Upper lobe of left lung (tissue), 6 donors: ENCODE results near the gene RTP3. TPM values are rescaled to one million over a fixed set of nuclear protein-coding genes. Genes with fewer than 3 reads are reported as not detected.

Experiments used
- ATAC-seq, 2 donors: fragments of 200-7000 bp; cut with Tn5 transposase; one replicate each; pipeline ENCODE4 v1.9.1; 2022; ENCODE audit warnings: mild to moderate bottlenecking in 2 of 2, moderate library complexity in 2 of 2; ENCODE audit not compliant: low FRiP score in 2 of 2
- DNase-seq, 2 donors: peaks; one replicate each; pipeline ENCODE4 v3.0.0-alpha.2; 2019 to 2020
- H3K27ac ChIP-seq, 4 donors: fragments of 200-600 bp; sonication (generic); one replicate each; pipeline ENCODE4 v1.5.1; 2016 to 2019
- H3K27me3 ChIP-seq, 4 donors: fragments of 200-600 bp; sonication (generic); one replicate each; pipeline ENCODE4 v1.5.1; 2017 to 2019
- H3K36me3 ChIP-seq, 4 donors: fragments of 200-600 bp; sonication (generic); one replicate each; pipeline ENCODE4 v1.5.1; 2016 to 2019
- H3K4me1 ChIP-seq, 4 donors: fragments of 200-600 bp; sonication (generic); one replicate each; pipeline ENCODE4 v1.5.1; 2018 to 2019
- H3K4me3 ChIP-seq, 4 donors: fragments of 200-600 bp; sonication (generic); one replicate each; pipeline ENCODE4 v1.5.1; 2017 to 2019; ENCODE audit warnings: mild to moderate bottlenecking in 2 of 4, moderate library complexity in 1 of 4
- H3K9me3 ChIP-seq, 4 donors: fragments of 200-600 bp; sonication (generic); one replicate each; pipeline ENCODE4 v1.5.1; 2018 to 2019
- EP300 ChIP-seq, 4 donors: sonication (generic); formaldehyde crosslinking; IDR thresholded peaks; one replicate each; pipeline ENCODE4 v1.5.1; 2017; ENCODE audit warnings: antibody characterized with exemption in 4 of 4, control low read depth in 2 of 4
- POLR2A ChIP-seq, 4 donors: fragments of 450-650 bp; IDR thresholded peaks; one replicate each; pipeline ENCODE4 v1.5.1; 2016 to 2017; ENCODE audit warnings: antibody characterized with exemption in 4 of 4, mild to moderate bottlenecking in 2 of 4
- POLR2AphosphoS5 ChIP-seq, 2 donors: sonication (generic); formaldehyde crosslinking; IDR thresholded peaks; one replicate each; pipeline ENCODE4 v1.5.1; 2017; ENCODE audit warnings: antibody characterized with exemption in 2 of 2
- WGBS, 2 donors: methylation state at CpG; one replicate each; pipeline ENCODE4 v1.1.5; 2017 to 2018; 5-methylcytosine and 5-hydroxymethylcytosine counted together
- total RNA-seq, 6 donors: library from RNA; depleted of rRNA in 4 of 6; stranded (reverse); fragments of >200 nt in 4 of 6; gene quantifications; one replicate each; pipeline versions ENCODE4 v1.1.0 to v1.2.1, GENCODE V29; 2016 to 2021
- TF ChIP-seq, protein P1 (sequence below), 6 experiments: fragments of 450-650 bp in 4 of 6; fragments of 200-600 bp in 2 of 6; sonication (generic) in 2 of 6; IDR thresholded peaks; one replicate each; pipeline ENCODE4 v1.5.1; 2016 to 2019; ENCODE audit warnings: antibody characterized with exemption in 6 of 6
- donor health status: DM: no; HTN: no; CAD: no; lungs with moderate emphysema.
- donor health status: DM: no; HTN: yes; CAD: no; lungs with severe emphysema.

The RTP3 gene
- total RNA-seq, 6 donors from 2014 or later, result not detected

DNA sequence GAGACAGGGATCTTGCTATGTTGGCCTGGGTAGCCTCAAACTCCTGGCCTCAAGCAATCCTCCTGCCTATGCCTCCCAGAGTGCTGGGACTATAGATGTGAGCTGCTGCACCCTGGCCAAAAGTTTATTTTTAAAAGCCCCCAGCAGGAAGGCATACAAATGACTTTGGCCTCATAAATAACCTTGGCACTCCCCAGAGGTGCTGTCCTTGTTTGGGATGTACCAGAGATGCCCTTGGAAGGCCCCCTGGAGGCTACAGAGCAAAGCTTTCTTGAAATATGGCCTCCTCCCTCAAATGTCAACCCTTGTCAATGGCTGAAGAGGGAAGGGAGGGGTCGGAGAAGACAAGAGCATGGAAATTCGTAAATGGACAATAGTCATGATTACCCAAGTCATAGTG lies 14.0 kb upstream of the RTP3 start:
- TF ChIP-seq, protein P1, sequence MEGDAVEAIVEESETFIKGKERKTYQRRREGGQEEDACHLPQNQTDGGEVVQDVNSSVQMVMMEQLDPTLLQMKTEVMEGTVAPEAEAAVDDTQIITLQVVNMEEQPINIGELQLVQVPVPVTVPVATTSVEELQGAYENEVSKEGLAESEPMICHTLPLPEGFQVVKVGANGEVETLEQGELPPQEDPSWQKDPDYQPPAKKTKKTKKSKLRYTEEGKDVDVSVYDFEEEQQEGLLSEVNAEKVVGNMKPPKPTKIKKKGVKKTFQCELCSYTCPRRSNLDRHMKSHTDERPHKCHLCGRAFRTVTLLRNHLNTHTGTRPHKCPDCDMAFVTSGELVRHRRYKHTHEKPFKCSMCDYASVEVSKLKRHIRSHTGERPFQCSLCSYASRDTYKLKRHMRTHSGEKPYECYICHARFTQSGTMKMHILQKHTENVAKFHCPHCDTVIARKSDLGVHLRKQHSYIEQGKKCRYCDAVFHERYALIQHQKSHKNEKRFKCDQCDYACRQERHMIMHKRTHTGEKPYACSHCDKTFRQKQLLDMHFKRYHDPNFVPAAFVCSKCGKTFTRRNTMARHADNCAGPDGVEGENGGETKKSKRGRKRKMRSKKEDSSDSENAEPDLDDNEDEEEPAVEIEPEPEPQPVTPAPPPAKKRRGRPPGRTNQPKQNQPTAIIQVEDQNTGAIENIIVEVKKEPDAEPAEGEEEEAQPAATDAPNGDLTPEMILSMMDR (IDR thresholded peaks at IDR 0.05), result no peak
- no peak for TF ChIP-seq POLR2AphosphoS5 (IDR thresholded peaks at IDR 0.05)
- no peak for TF ChIP-seq EP300 (IDR thresholded peaks at IDR 0.05)
- H3K27ac ChIP-seq, result no peak overlapping the region
- H3K27me3 ChIP-seq, result no peaks in the 10 kb centered on the region
- ATAC-seq (no peak), DNase-seq (no peak)
- WGBS, 2 donors, result 89 to 91% methylated on average over 2 of the region's 2 CpGs
- H3K9me3 ChIP-seq, result no peaks in the 10 kb centered on the region
- no peaks in the 10 kb centered on the region for H3K36me3 ChIP-seq
- H3K4me1 ChIP-seq, result peaks cover 1 to 10% (median 4%) of the 10 kb centered on the region in 4 donors
- no peak overlapping the region for H3K4me3 ChIP-seq

DNA sequence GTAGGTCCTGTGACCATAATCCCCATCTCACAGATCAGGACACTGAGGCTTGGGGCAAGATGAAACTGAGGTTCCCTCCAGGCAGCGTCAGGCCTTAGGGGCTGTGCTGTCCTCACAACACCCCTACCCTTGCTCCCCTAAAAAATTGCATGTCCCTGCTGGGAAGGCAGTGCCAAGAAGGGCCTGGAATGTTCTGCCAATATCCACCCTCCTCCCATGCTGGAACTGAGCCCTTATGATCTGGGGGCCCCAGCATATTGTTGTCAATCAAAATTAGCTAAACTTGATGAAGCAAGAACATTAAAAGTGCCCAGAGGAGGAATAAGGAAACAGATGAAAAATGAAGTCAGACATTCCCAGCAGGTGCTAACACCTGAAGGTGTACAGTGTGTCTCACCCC lies 13.4 kb upstream of the RTP3 start:
- no peak for DNase-seq
- peak overlapping the region in 1 of 4 donors; percentile 28 for H3K27ac ChIP-seq
- ATAC-seq, result no peak
- no peaks in the 10 kb centered on the region for H3K36me3 ChIP-seq
- no peak overlapping the region for H3K4me3 ChIP-seq
- H3K9me3 ChIP-seq, result no peaks in the 10 kb centered on the region
- WGBS, 2 donors, result 90 to 100% methylated on average over 1 of the region's 1 CpG
- no peaks in the 10 kb centered on the region for H3K27me3 ChIP-seq
- H3K4me1 ChIP-seq, result peaks cover 4 to 14% (median 7%) of the 10 kb centered on the region in 4 donors
- TF ChIP-seq, protein P1 (IDR thresholded peaks at IDR 0.05), result no peak
- TF ChIP-seq EP300 (IDR thresholded peaks at IDR 0.05), result no peak
- TF ChIP-seq POLR2A (IDR thresholded peaks at IDR 0.05), result no peak
- no peak for TF ChIP-seq POLR2AphosphoS5 (IDR thresholded peaks at IDR 0.05)

DNA sequence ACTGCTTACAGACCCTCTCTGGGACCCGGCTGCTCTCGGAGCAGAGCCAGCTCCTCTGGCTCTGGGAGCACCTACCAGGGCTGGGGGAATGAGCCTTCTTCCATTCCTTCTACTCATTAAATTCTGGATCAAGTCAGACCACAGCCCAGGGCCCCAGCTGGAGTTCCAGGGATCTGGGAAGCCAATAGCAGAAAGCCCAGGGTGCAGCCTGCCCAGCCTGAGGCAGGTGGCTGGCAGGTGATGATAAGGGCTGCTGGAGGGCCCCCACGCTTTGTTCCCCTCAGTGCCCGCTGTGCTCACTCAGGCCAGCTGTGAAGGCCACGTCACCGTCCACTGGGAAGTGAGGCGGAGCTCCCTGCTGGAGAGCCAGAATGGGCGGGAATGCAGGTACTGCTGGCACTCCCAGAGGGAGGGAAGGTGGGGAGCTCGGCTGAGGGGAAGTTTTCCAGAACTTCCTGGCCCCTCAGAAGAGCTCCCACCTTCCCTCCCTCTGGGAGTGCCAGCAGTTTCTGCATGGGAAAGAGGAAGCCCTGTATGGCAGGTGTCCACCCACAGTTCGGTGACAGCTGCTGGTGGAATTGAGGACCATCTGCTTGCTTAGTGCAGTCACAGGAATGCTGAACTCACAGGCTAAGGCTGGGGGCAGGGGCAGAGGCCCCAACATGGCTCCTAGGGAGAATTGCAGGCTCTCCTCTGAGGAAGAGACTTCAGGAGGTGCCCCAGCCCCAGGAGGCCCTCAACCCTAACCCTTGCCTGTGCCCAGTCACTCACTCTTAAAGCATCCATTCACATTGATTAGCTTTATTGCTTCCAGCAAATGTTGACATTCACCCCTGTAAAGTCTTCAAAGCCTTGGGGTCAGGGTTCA lies 12.6 kb upstream of the RTP3 start:
- ATAC-seq, result no peak
- peak; percentile 36 to 47 for DNase-seq
- no peak overlapping the region for H3K4me3 ChIP-seq
- peak overlapping the region in 1 of 4 donors; percentile 28 for H3K27ac ChIP-seq
- no peaks in the 10 kb centered on the region for H3K9me3 ChIP-seq
- 52 to 65% methylated on average over 5 to 10 of the region's 10 CpGs for WGBS, 2 donors
- no peaks in the 10 kb centered on the region for H3K36me3 ChIP-seq
- no peak for TF ChIP-seq POLR2A (IDR thresholded peaks at IDR 0.05)
- no peak for TF ChIP-seq EP300 (IDR thresholded peaks at IDR 0.05)
- TF ChIP-seq, protein P1 (IDR thresholded peaks at IDR 0.05), result no peak
- TF ChIP-seq POLR2AphosphoS5 (IDR thresholded peaks at IDR 0.05), result no peak
- peaks cover 4 to 14% (median 7%) of the 10 kb centered on the region in 4 donors for H3K4me1 ChIP-seq
- no peaks in the 10 kb centered on the region for H3K27me3 ChIP-seq

DNA sequence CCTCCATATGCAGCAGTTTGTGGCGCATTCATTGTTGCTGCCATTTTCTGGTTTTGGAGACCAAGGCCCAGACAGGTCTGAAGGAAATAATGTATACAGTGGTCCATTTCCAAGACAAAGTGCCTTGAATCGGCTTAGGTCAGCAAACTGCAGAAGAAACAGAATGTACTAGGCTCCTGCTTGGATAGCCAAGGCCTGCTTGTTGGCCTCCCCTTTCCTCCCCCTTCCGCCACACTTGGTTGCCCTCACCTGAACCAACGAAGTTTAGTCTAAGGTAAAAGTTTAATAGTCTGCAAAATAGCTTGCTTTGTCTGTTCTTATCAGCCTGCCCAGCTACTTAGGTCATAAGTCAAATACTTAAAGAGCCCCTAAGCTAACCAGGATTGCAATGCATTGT lies 12.0 kb upstream of the RTP3 start:
- Histone ChIP-seq H3K4me1 (peaks cover 4 to 14% (median 7%) of the 10 kb centered on the region in 4 donors), H3K27ac (no peak overlapping the region), H3K36me3 (no peaks in the 10 kb centered on the region), H3K9me3 (no peaks in the 10 kb centered on the region), H3K27me3 (no peaks in the 10 kb centered on the region), H3K4me3 (no peak overlapping the region)
- DNase-seq (no peak), ATAC-seq (no peak)
- 77 to 85% methylated on average over 4 of the region's 4 CpGs for WGBS, 2 donors
- TF ChIP-seq POLR2A (IDR thresholded peaks at IDR 0.05) (no peak), EP300 (IDR thresholded peaks at IDR 0.05) (no peak), POLR2AphosphoS5 (IDR thresholded peaks at IDR 0.05) (no peak)
- TF ChIP-seq, protein P1 (IDR thresholded peaks at IDR 0.05), result no peak
